ENCODE results near the gene SLC6A1.

GRCh38 chr3:10988991-10989484 lies 3.5 kb upstream of the SLC6A1 start:
- TF ChIP-seq CTCF (conservative IDR thresholded peaks at IDR 0.05; ENCODE audit: low read depth, low read length): no peak
- no peak for TF ChIP-seq SMC3 (IDR thresholded peaks at IDR 0.05; ENCODE audit: low read depth, low read length)
- TF ChIP-seq CEBPB (IDR thresholded peaks at IDR 0.05; ENCODE audit: low read depth, low read length): no peak

Measured in IMR-90 (cell line).